Keratinocyte (primary cell): ENCODE data around the gene MCM6. TPM values are rescaled to one million over a fixed set of nuclear protein-coding genes. Genes with fewer than 3 reads are reported as not detected.

ENCODE experiments used
- DNase-seq: peaks from one replicate; pipeline ENCODE4 v3.0.0-alpha.2; 2011; ENCODE audit warnings: low read depth, missing footprints, low spot score
- FAIRE-seq: peaks from 2 replicates; lab custom pipeline; 2011; peaks lifted over from hg19 to GRCh38; lab: Jason Lieb, UNC
- H2AFZ ChIP-seq: 2 replicates; pipeline ENCODE4 v1.6.0; 2012; ENCODE audit warnings: low read length, control low read depth, inconsistent platforms; ENCODE audit not compliant: control insufficient read depth
- H3K27ac ChIP-seq: 2 replicates; pipeline ENCODE4 v1.5.1; 2011; ENCODE audit warnings: low read length; ENCODE audit not compliant: control insufficient read depth, insufficient read depth
- H3K27me3 ChIP-seq: 3 replicates; pipeline ENCODE4 v1.6.0; 2011; ENCODE audit warnings: low read length; ENCODE audit not compliant: control insufficient read depth, insufficient read depth; ENCODE audit errors: extremely low read depth
- H3K36me3 ChIP-seq, 2 experiments: 2 replicates in 1 of 2; 3 replicates in 1 of 2; pipeline ENCODE4 v1.5.1; 2011; ENCODE audit warnings: low read length in 2 of 2, mild to moderate bottlenecking in 1 of 2; ENCODE audit not compliant: control insufficient read depth in 2 of 2, insufficient read depth in 2 of 2; ENCODE audit errors: extremely low read depth in 1 of 2
- H3K4me1 ChIP-seq: 3 replicates; pipeline ENCODE4 v1.5.1; 2011; ENCODE audit warnings: low read length; ENCODE audit not compliant: control insufficient read depth, insufficient read depth; ENCODE audit errors: extremely low read depth
- H3K4me2 ChIP-seq: 3 replicates; pipeline ENCODE4 v1.6.0; 2011; ENCODE audit warnings: low read depth, low read length; ENCODE audit not compliant: control insufficient read depth, insufficient read depth; ENCODE audit errors: extremely low read depth
- H3K4me3 ChIP-seq, 3 experiments: fragments of 200-600 bp in 1 of 3; sonication (generic) in 1 of 3; 2 replicates in 2 of 3; 3 replicates in 1 of 3; pipeline ENCODE4 v1.5.1; 2011 to 2016; ENCODE audit warnings: low read length in 3 of 3, mild to moderate bottlenecking in 3 of 3, control low read depth in 2 of 3, inconsistent platforms in 1 of 3, low read depth in 1 of 3, mixed read lengths in 1 of 3, mixed run types in 1 of 3, moderate library complexity in 1 of 3; ENCODE audit not compliant: control insufficient read depth in 2 of 3, insufficient read depth in 2 of 3; ENCODE audit errors: extremely low read depth in 1 of 3
- H3K79me2 ChIP-seq: 2 replicates; pipeline ENCODE4 v1.6.0; 2012; ENCODE audit warnings: low read length; ENCODE audit not compliant: control insufficient read depth, insufficient read depth
- H3K9ac ChIP-seq: 3 replicates; pipeline ENCODE4 v1.6.0; 2011; ENCODE audit warnings: low read length; ENCODE audit not compliant: control insufficient read depth, insufficient read depth; ENCODE audit errors: extremely low read depth
- H3K9me1 ChIP-seq: 3 replicates; pipeline ENCODE4 v1.6.0; 2011; ENCODE audit warnings: low read length; ENCODE audit not compliant: control insufficient read depth, insufficient read depth; ENCODE audit errors: extremely low read depth
- H3K9me3 ChIP-seq: 2 replicates; pipeline ENCODE4 v1.5.1; 2012; ENCODE audit warnings: low read depth, low read length; ENCODE audit not compliant: control insufficient read depth
- H4K20me1 ChIP-seq: 3 replicates; pipeline ENCODE4 v1.6.0; 2011; ENCODE audit warnings: low read length; ENCODE audit not compliant: control insufficient read depth, insufficient read depth; ENCODE audit errors: extremely low read depth
- EZH2 ChIP-seq: IDR thresholded peaks from one replicate; pipeline ENCODE4 v1.6.1; 2012; ENCODE audit warnings: inconsistent platforms, mild to moderate bottlenecking, low read length, moderate library complexity
- dilution Hi-C: fragments of 300-500 bp; cut with MboI; formaldehyde crosslinking; loops from one replicate; pipeline ENCODE4 v1.7.0; 2020; ENCODE audit warnings: low sequenced_read_pairs; ENCODE audit not compliant: extremely low pct_ligation_motif_present
- polyA plus RNA-seq, 5 experiments: library from polyadenylated mRNA; depleted of rRNA in 3 of 5; stranded (reverse) in 3 of 5; stranded (forward) in 1 of 5; unstranded in 1 of 5; fragments of >200 nt; gene quantifications; 1 replicate in 1 of 5; 2 replicates in 3 of 5; 3 replicates in 1 of 5; pipeline versions ENCODE4 v1.2.1 to v1.2.3, GENCODE V29; 2011 to 2012; ENCODE audit warnings: missing spikeins in 2 of 5, low read depth in 1 of 5, low replicate concordance in 1 of 5
- TF ChIP-seq, protein P1 (sequence below), 3 experiments: IDR thresholded peaks in 1 of 3; conservative IDR thresholded peaks in 1 of 3; optimal IDR thresholded peaks in 1 of 3; 2 replicates in 2 of 3; 3 replicates in 1 of 3; pipeline versions ENCODE3 to v1.5.1; 2011; ENCODE audit warnings: low read length in 3 of 3, mild to moderate bottlenecking in 3 of 3, moderate library complexity in 2 of 3, control low read depth in 1 of 3, inconsistent platforms in 1 of 3; ENCODE audit not compliant: insufficient read depth in 2 of 3; ENCODE audit errors: extremely low read depth in 1 of 3

Gene MCM6
- polyA plus RNA-seq, 1 donor (not counting 4 experiments of a cell fraction or from before 2014, with no cell fraction given), result 23.2 TPM

DNA sequence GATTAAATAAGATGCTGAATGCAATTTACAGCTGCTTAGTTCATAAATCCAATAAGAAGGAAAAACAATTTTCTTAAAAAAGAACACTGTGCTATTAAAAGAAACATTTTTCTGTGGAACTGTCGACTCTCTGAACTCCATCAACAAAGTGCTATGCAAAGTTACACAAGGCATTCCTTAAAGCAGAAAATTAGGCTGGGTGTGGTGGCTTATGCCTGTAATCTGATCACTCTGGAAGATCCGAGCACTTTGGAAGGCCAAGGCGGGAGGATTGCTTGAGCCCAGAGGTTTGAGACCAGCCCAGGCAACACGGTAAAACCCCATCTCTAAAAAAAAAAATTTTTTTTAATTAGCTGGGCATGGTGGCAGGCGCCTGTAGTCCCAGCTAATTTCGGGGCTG is 13.0 kb downstream of the MCM6 start:
- H3K9ac ChIP-seq, result no peak overlapping the region
- H3K4me1 ChIP-seq, result no peaks in the 10 kb centered on the region
- H3K36me3 ChIP-seq, result peaks cover 1 to 16% of the 10 kb centered on the region in 2 experiments
- H3K4me3 ChIP-seq, result no peak overlapping the region
- no peak for FAIRE-seq
- DNase-seq, result no peak
- no peaks in the 10 kb centered on the region for H3K27me3 ChIP-seq
- no peak overlapping the region for H3K4me2 ChIP-seq
- H3K9me3 ChIP-seq, result no peaks in the 10 kb centered on the region
- H3K79me2 ChIP-seq, result no peaks in the 10 kb centered on the region
- no peak overlapping the region for H2AFZ ChIP-seq
- H3K27ac ChIP-seq, result no peak overlapping the region
- dilution Hi-C loops, result no loop called here
- TF ChIP-seq, protein P1, sequence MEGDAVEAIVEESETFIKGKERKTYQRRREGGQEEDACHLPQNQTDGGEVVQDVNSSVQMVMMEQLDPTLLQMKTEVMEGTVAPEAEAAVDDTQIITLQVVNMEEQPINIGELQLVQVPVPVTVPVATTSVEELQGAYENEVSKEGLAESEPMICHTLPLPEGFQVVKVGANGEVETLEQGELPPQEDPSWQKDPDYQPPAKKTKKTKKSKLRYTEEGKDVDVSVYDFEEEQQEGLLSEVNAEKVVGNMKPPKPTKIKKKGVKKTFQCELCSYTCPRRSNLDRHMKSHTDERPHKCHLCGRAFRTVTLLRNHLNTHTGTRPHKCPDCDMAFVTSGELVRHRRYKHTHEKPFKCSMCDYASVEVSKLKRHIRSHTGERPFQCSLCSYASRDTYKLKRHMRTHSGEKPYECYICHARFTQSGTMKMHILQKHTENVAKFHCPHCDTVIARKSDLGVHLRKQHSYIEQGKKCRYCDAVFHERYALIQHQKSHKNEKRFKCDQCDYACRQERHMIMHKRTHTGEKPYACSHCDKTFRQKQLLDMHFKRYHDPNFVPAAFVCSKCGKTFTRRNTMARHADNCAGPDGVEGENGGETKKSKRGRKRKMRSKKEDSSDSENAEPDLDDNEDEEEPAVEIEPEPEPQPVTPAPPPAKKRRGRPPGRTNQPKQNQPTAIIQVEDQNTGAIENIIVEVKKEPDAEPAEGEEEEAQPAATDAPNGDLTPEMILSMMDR (optimal IDR thresholded peaks at IDR 0.05 in 1 of 3, IDR thresholded peaks at IDR 0.05 in 1 of 3, conservative IDR thresholded peaks at IDR 0.05 in 1 of 3; ENCODE audit: extremely low read depth in 1 of 3, insufficient read depth in 2 of 3, low read length in 3 of 3), result no peak
- TF ChIP-seq EZH2, result no peak
- no peaks in the 10 kb centered on the region for H4K20me1 ChIP-seq
- no peaks in the 10 kb centered on the region for H3K9me1 ChIP-seq

DNA sequence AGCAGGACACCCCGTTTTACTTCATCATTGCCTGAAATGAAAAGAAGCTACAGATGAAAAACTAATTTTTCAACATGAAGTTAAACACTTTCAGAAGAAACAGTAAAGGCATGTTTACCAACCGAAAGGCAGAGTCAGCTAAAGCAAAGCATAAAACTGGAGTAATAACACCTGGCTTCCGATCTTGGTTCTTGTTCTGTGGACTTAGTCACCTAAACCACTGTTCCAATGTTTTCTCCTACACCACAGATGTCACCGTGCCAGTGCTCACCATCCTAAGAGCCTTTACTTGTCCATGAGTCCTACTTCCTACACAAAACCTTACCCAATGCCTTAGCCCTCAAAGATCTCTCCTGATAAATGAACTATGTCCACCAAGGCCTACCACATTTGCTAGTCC is 13.5 kb downstream of the MCM6 start:
- FAIRE-seq (no peak), DNase-seq (no peak)
- Histone ChIP-seq H3K9ac (no peak overlapping the region), H3K9me3 (no peaks in the 10 kb centered on the region), H3K27me3 (no peaks in the 10 kb centered on the region), H3K79me2 (no peaks in the 10 kb centered on the region), H3K9me1 (no peaks in the 10 kb centered on the region), H4K20me1 (no peaks in the 10 kb centered on the region), H3K27ac (no peak overlapping the region), H2AFZ (no peak overlapping the region), H3K4me2 (no peak overlapping the region), H3K4me1 (no peaks in the 10 kb centered on the region), H3K36me3 (peaks cover 1 to 16% of the 10 kb centered on the region in 2 experiments), H3K4me3 (no peak overlapping the region)
- dilution Hi-C loops, result no loop called here
- no peak for TF ChIP-seq EZH2

DNA sequence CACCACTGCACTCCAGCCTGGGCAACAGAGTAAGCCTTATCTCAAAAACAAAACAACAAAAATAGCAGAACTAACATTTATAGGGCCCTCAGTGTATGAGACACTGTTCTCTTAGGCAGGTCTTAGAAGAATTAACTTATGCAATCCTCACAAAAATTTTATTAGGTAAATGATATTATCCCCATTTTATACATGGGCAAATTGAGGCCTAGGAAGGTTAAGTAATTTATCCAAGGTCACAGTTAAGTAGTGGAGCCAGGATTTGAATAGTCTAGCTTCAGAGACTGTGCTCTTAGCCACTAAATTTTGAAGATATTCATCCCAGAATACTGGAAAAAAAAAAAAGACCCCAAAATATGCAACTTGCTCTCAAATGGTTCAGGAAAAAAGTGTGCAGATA is 22.8 kb downstream of the MCM6 start:
- TF ChIP-seq, protein P1 (optimal IDR thresholded peaks at IDR 0.05 in 1 of 3, IDR thresholded peaks at IDR 0.05 in 1 of 3, conservative IDR thresholded peaks at IDR 0.05 in 1 of 3; ENCODE audit: extremely low read depth in 1 of 3, insufficient read depth in 2 of 3, low read length in 3 of 3), result no peak
- no peak for TF ChIP-seq EZH2
- Histone ChIP-seq H3K4me2 (no peak overlapping the region), H3K4me1 (no peaks in the 10 kb centered on the region), H4K20me1 (no peaks in the 10 kb centered on the region), H3K9me1 (no peaks in the 10 kb centered on the region), H2AFZ (no peak overlapping the region), H3K27ac (no peak overlapping the region), H3K79me2 (no peaks in the 10 kb centered on the region), H3K9ac (no peak overlapping the region), H3K9me3 (no peaks in the 10 kb centered on the region), H3K27me3 (no peaks in the 10 kb centered on the region), H3K4me3 (no peak overlapping the region), H3K36me3 (peaks cover 2 to 10% of the 10 kb centered on the region in 2 experiments)
- dilution Hi-C loops, result no loop called here
- DNase-seq (no peak), FAIRE-seq (no peak)
